OCI-LY3 (cell line): ENCODE measurements around the gene BANK1.

Experiments
- H2AFZ ChIP-seq: fragments of 200-600, 300-600 bp; shearing (Covaris generic); 2 replicates; pipeline ENCODE4 v1.6.0; 2014; ENCODE audit warnings: antibody characterized with exemption, low read depth, low read length
- H3K27ac ChIP-seq: fragments of 200-600, 300-600 bp; sonication (generic); 2 replicates; pipeline ENCODE4 v1.5.1; 2014; ENCODE audit warnings: mild to moderate bottlenecking, low read length, moderate library complexity, mixed read lengths
- H3K27me3 ChIP-seq: fragments of 200-600, 300-600 bp; sonication (generic); 2 replicates; pipeline ENCODE4 v1.6.1; 2014; ENCODE audit warnings: low read depth, low read length, mixed read lengths
- H3K36me3 ChIP-seq: fragments of 200-600, 300-600 bp; sonication (generic); replicated peaks from 2 replicates; pipeline ENCODE3; 2014; ENCODE audit warnings: low read depth, low read length, mixed read lengths
- H3K4me1 ChIP-seq: fragments of 300-600, 200-600 bp; sonication (generic); 2 replicates; pipeline ENCODE4 v1.6.1; 2014; ENCODE audit warnings: low read length, mixed read lengths
- H3K4me2 ChIP-seq: fragments of 200-600, 300-600 bp; sonication (generic); 2 replicates; pipeline ENCODE4 v1.6.1; 2014; ENCODE audit warnings: low read length, mixed read lengths
- H3K4me3 ChIP-seq: fragments of 300-600, 200-600 bp; sonication (generic); 2 replicates; pipeline ENCODE4 v1.5.1; 2014; ENCODE audit warnings: antibody characterized with exemption, mild to moderate bottlenecking, low read length, moderate library complexity
- H3K79me2 ChIP-seq: fragments of 300-600, 200-600 bp; shearing (Covaris generic); 2 replicates; pipeline ENCODE4 v1.6.1; 2014; ENCODE audit warnings: mild to moderate bottlenecking, low read length, mixed read lengths
- H3K9ac ChIP-seq: fragments of 300-600, 200-600 bp; shearing (Covaris generic); 2 replicates; pipeline ENCODE4 v1.6.0; 2014; ENCODE audit warnings: mild to moderate bottlenecking, low read length, moderate library complexity
- H3K9me3 ChIP-seq: fragments of 200-600, 300-600 bp; shearing (Covaris generic); 2 replicates; pipeline ENCODE4 v1.6.1; 2014; ENCODE audit warnings: low read length, mixed read lengths; ENCODE audit not compliant: insufficient read depth
- H4K20me1 ChIP-seq: fragments of 200-600, 300-600 bp; sonication (generic); 2 replicates; pipeline ENCODE4 v1.6.1; 2016; ENCODE audit warnings: low read length, mixed read lengths; ENCODE audit not compliant: insufficient read depth
- EZH2phosphoT487 ChIP-seq: fragments of 200-600 bp; shearing (Covaris generic); IDR thresholded peaks from 2 replicates; pipeline ENCODE4 v1.6.1; 2018; ENCODE audit warnings: antibody characterized with exemption, mixed run types, low read depth
- TF ChIP-seq, protein P1 (sequence below): fragments of 200-600, 300-600 bp; sonication (generic); IDR thresholded peaks from 2 replicates; pipeline ENCODE4 v1.5.1; 2014; ENCODE audit warnings: antibody characterized with exemption, low read length, low read depth

Gene BANK1

DNA sequence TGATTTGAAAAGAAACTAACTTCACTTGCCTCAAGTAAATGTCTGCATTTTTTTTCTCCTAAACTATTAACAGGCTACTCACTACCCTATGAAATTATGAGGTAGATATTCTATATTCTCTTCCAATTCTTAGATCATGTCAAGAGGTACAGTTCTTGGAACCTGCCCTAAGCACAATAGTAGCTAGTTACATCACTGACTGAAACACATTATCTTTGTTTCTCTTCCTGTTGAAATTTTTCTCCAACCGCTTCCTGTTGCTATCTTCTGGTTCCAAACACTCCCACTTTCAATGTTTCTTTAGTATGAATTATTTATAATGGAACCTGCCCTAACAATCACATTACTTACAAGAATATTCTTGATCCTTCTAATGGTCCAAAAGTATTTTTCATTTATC is 5.0 kb upstream of the BANK1 start:
- H3K4me3 ChIP-seq, result no peak overlapping the region
- no peak overlapping the region for H2AFZ ChIP-seq
- no peaks in the 10 kb centered on the region for H3K9me3 ChIP-seq
- no peak overlapping the region for H3K27ac ChIP-seq
- no peaks in the 10 kb centered on the region for H3K79me2 ChIP-seq
- TF ChIP-seq EZH2phosphoT487, result no peak
- TF ChIP-seq, protein P1, sequence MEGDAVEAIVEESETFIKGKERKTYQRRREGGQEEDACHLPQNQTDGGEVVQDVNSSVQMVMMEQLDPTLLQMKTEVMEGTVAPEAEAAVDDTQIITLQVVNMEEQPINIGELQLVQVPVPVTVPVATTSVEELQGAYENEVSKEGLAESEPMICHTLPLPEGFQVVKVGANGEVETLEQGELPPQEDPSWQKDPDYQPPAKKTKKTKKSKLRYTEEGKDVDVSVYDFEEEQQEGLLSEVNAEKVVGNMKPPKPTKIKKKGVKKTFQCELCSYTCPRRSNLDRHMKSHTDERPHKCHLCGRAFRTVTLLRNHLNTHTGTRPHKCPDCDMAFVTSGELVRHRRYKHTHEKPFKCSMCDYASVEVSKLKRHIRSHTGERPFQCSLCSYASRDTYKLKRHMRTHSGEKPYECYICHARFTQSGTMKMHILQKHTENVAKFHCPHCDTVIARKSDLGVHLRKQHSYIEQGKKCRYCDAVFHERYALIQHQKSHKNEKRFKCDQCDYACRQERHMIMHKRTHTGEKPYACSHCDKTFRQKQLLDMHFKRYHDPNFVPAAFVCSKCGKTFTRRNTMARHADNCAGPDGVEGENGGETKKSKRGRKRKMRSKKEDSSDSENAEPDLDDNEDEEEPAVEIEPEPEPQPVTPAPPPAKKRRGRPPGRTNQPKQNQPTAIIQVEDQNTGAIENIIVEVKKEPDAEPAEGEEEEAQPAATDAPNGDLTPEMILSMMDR, result no peak
- H4K20me1 ChIP-seq, result no peaks in the 10 kb centered on the region
- H3K36me3 ChIP-seq, result no peaks in the 10 kb centered on the region
- no peaks in the 10 kb centered on the region for H3K27me3 ChIP-seq
- H3K4me2 ChIP-seq, result no peak overlapping the region
- peaks cover 29% of the 10 kb centered on the region for H3K4me1 ChIP-seq
- no peak overlapping the region for H3K9ac ChIP-seq

- no peak for TF ChIP-seq EZH2phosphoT487
- TF ChIP-seq, protein P1, result no peak
- H3K79me2 ChIP-seq, result no peaks in the 10 kb centered on the region
- H2AFZ ChIP-seq, result no peak overlapping the region
- no peak overlapping the region for H3K9ac ChIP-seq
- H3K27me3 ChIP-seq, result no peaks in the 10 kb centered on the region; the same call in 1 of the 2 replicates
- no peak overlapping the region for H3K4me3 ChIP-seq
- no peak overlapping the region for H3K27ac ChIP-seq
- no peaks in the 10 kb centered on the region for H3K36me3 ChIP-seq
- H3K4me2 ChIP-seq, result no peak overlapping the region
- H3K9me3 ChIP-seq, result no peaks in the 10 kb centered on the region
- no peaks in the 10 kb centered on the region for H4K20me1 ChIP-seq
- peaks cover 39% of the 10 kb centered on the region for H3K4me1 ChIP-seq
Observed at GRCh38 chr4:101787701-101788316, 2.7 kb upstream of the BANK1 start.

DNA sequence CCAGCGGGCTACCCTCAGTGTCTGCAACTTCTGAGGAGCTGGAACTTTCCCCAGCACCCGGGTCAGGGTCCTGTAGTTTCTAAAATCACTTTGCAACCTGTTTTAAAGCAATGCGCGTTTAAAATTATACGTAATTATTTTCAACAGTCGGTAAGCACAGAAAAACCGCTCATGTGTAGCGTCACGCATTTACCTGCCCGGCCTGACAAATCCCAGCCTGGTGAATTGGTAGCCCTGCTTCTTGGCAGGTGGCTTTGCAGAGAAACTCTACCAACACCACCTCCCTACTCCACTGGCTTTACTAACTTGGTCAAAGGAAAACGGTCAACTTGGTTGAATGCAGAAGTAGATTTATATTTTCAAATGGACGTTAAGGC is 640 bp downstream of the BANK1 start:
- Histone ChIP-seq H3K4me2 (peak overlapping the region; percentile 92), H3K4me1 (peaks cover 41% of the 10 kb centered on the region), H3K9ac (peak overlapping the region; percentile 86), H3K36me3 (no peaks in the 10 kb centered on the region), H3K4me3 (peak overlapping the region; percentile 85), H4K20me1 (no peaks in the 10 kb centered on the region), H3K27ac (peak overlapping the region; percentile 74), H3K9me3 (no peaks in the 10 kb centered on the region), H2AFZ (peak overlapping the region; percentile 82), H3K79me2 (no peaks in the 10 kb centered on the region), H3K27me3 (no peaks in the 10 kb centered on the region; the same call in 1 of the 2 replicates)
- TF ChIP-seq EZH2phosphoT487, result no peak
- TF ChIP-seq, protein P1, result no peak

GRCh38 chr4:101792056-101792590 is 1.6 kb downstream of the BANK1 start:
- no peak for TF ChIP-seq EZH2phosphoT487
- TF ChIP-seq, protein P1, result no peak
- Histone ChIP-seq H3K79me2 (no peaks in the 10 kb centered on the region), H3K4me2 (peak overlapping the region; percentile 92), H4K20me1 (no peaks in the 10 kb centered on the region), H3K27ac (no peak overlapping the region), H3K27me3 (no peaks in the 10 kb centered on the region; the same call in 1 of the 2 replicates), H3K9me3 (no peaks in the 10 kb centered on the region), H3K4me3 (peak overlapping the region; percentile 85), H3K9ac (peak overlapping the region; percentile 86; the same call in 1 of the 2 replicates), H3K4me1 (peaks cover 51% of the 10 kb centered on the region), H2AFZ (no peak overlapping the region), H3K36me3 (no peaks in the 10 kb centered on the region)
